PC-3 (cell line): Measurements from ENCODE around the gene CELF2. TPM values are rescaled to one million over a fixed set of nuclear protein-coding genes. Genes with fewer than 3 reads are reported as not detected.

ENCODE experiments used
- ATAC-seq: fragments of 200-7000 bp; cut with Tn5 transposase; 2 replicates; pipeline ENCODE4 v1.9.1; 2020; ENCODE audit warnings: mild to moderate bottlenecking, moderate library complexity
- BruUV-seq: library from RNA; stranded (reverse); fragments of 400-500 nt; replicated peaks from 2 replicates; lab custom pipeline; 2021; lab: Mats Ljungman, UMichigan
- CTCF ChIA-PET: fragments of 300-600 bp; sonication (Branson Sonifier 250); formaldehyde crosslinking; loops from one replicate; lab custom pipeline; 2022; ENCODE audit warnings: antibody characterized with exemption; lab: Charles Lee
- POLR2A ChIA-PET: fragments of 300-600 bp; sonication (Branson Sonifier 250); formaldehyde crosslinking; loops from one replicate; lab custom pipeline; 2022; ENCODE audit warnings: antibody characterized with exemption; ENCODE audit not compliant: unreplicated experiment; lab: Charles Lee
- DNase-seq: peaks from one replicate; pipeline ENCODE4 v3.0.0-alpha.2; 2015
- H2AFZ ChIP-seq: fragments of 300-600 bp; sonication (generic); 2 replicates; pipeline ENCODE4 v1.6.0; 2016; ENCODE audit warnings: antibody characterized with exemption, low read length
- H3F3A ChIP-seq: fragments of 300-600 bp; sonication (generic); one replicate; pipeline ENCODE4 v1.6.0; 2017; ENCODE audit warnings: antibody characterized with exemption, low read length, control low read depth, mild to moderate bottlenecking; ENCODE audit not compliant: unreplicated experiment
- H3K27ac ChIP-seq: fragments of 300-600 bp; sonication (generic); 2 replicates; pipeline ENCODE4 v1.5.1; 2016; ENCODE audit warnings: mild to moderate bottlenecking, low read length
- H3K27me3 ChIP-seq: fragments of 300-600 bp; sonication (generic); 2 replicates; pipeline ENCODE4 v1.6.1; 2016; ENCODE audit warnings: low read length, mixed read lengths
- H3K36me3 ChIP-seq: fragments of 300-600 bp; sonication (generic); 2 replicates; pipeline ENCODE4 v1.6.1; 2016; ENCODE audit warnings: low read depth, mixed run types, low read length, mixed read lengths
- H3K4me1 ChIP-seq: fragments of 300-600 bp; sonication (generic); 2 replicates; pipeline ENCODE4 v1.5.1; 2016; ENCODE audit warnings: low read length; ENCODE audit not compliant: insufficient read depth
- H3K4me2 ChIP-seq: fragments of 300-600 bp; sonication (generic); 2 replicates; pipeline ENCODE4 v1.6.0; 2016; ENCODE audit warnings: low read length
- H3K4me3 ChIP-seq: fragments of 300-600 bp; sonication (generic); 2 replicates; pipeline ENCODE4 v1.5.1; 2016; ENCODE audit warnings: mild to moderate bottlenecking, low read length, mixed read lengths
- H3K79me2 ChIP-seq: fragments of 300-600 bp; sonication (generic); 2 replicates; pipeline ENCODE4 v1.6.1; 2017; ENCODE audit warnings: low read length, mixed read lengths
- H3K9ac ChIP-seq: fragments of 300-600 bp; sonication (generic); 2 replicates; pipeline ENCODE4 v1.6.0; 2016; ENCODE audit warnings: mild to moderate bottlenecking, low read length
- H3K9me2 ChIP-seq: fragments of 300-600 bp; sonication (generic); replicated peaks from 2 replicates; pipeline ENCODE4 v1.6.1; 2016; ENCODE audit warnings: mixed run types, low read length, mixed read lengths
- H3K9me3 ChIP-seq: fragments of 300-600 bp; sonication (generic); 2 replicates; pipeline ENCODE4 v1.6.1; 2016; ENCODE audit warnings: low read length, mixed read lengths
- H4K20me1 ChIP-seq: fragments of 300-600 bp; sonication (generic); 2 replicates; pipeline ENCODE4 v1.6.1; 2016; ENCODE audit warnings: low read length, mixed read lengths
- CTCF ChIP-seq: fragments of 300-600 bp; sonication (generic); conservative IDR thresholded peaks from 2 replicates; pipeline ENCODE4 v1.5.1; 2017; ENCODE audit warnings: antibody characterized with exemption, low read depth, mild to moderate bottlenecking, low read length
- EZH2 ChIP-seq: fragments of 300-600 bp; sonication (generic); IDR thresholded peaks from one replicate; pipeline ENCODE4 v1.6.1; 2017; ENCODE audit warnings: antibody characterized with exemption, mild to moderate bottlenecking, low read length; ENCODE audit not compliant: unreplicated experiment
- EZH2phosphoT487 ChIP-seq: fragments of 300-600 bp; sonication (generic); IDR thresholded peaks from 2 replicates; pipeline ENCODE4 v1.6.1; 2018; ENCODE audit warnings: mild to moderate bottlenecking, antibody characterized with exemption, low read length, borderline replicate concordance
- intact Hi-C: fragments of 100-400 bp; cut with micrococcal nuclease; formaldehyde crosslinking; loops from 2 replicates; pipeline ENCODE4 v1.9.0; 2023
- total RNA-seq: library from RNA; depleted of rRNA; stranded (reverse); fragments of >200 nt; gene quantifications from 2 replicates; pipeline ENCODE4 v1.2.3, GENCODE V29; 2014

The CELF2 gene
- total RNA-seq, 1 experiment from 2014 or later: not detected

- Histone ChIP-seq H4K20me1 (no peaks in the 10 kb centered on the region), H3K79me2 (no peaks in the 10 kb centered on the region), H3K9me2 (no peaks in the 10 kb centered on the region), H3K9ac (no peak overlapping the region), H3K36me3 (no peaks in the 10 kb centered on the region), H3K4me1 (no peaks in the 10 kb centered on the region), H3K27ac (no peak overlapping the region), H3K9me3 (no peaks in the 10 kb centered on the region), H2AFZ (no peak overlapping the region), H3K4me3 (no peak overlapping the region), H3K27me3 (peaks cover 43% of the 10 kb centered on the region), H3K4me2 (no peak overlapping the region), H3F3A (no peaks in the 10 kb centered on the region)
- ChIA-PET POLR2A (no interaction called here), CTCF (no interaction called here)
- TF ChIP-seq CTCF (no peak), EZH2phosphoT487 (no peak), EZH2 (no peak)
- DNase-seq: peak; percentile 3
- no TSS peak for BruUV-seq
- ATAC-seq: no peak
- intact Hi-C loops: no loop called here
Measured at GRCh38 chr10:11298116-11298515, 280.4 kb downstream of the CELF2 start.

- Histone ChIP-seq H3F3A (no peaks in the 10 kb centered on the region), H4K20me1 (no peaks in the 10 kb centered on the region), H3K9me2 (no peaks in the 10 kb centered on the region), H3K4me2 (no peak overlapping the region), H3K79me2 (no peaks in the 10 kb centered on the region), H3K4me1 (no peaks in the 10 kb centered on the region), H3K4me3 (no peak overlapping the region), H3K27me3 (peaks cover 45% of the 10 kb centered on the region), H3K9me3 (no peaks in the 10 kb centered on the region), H3K36me3 (no peaks in the 10 kb centered on the region), H3K27ac (no peak overlapping the region), H2AFZ (no peak overlapping the region), H3K9ac (no peak overlapping the region)
- no peak for TF ChIP-seq CTCF
- TF ChIP-seq EZH2: no peak
- TF ChIP-seq EZH2phosphoT487: no peak
- no TSS peak for BruUV-seq
- no peak for ATAC-seq
- ChIA-PET CTCF (no interaction called here), POLR2A (no interaction called here)
- intact Hi-C loops: no loop called here
- no peak for DNase-seq
Measured at GRCh38 chr10:11299125-11299524, 281.5 kb downstream of the CELF2 start.

- H3K36me3 ChIP-seq: no peaks in the 10 kb centered on the region
- no peak overlapping the region for H3K4me2 ChIP-seq
- ChIA-PET CTCF (no interaction called here), POLR2A (no interaction called here)
- no peaks in the 10 kb centered on the region for H3K4me1 ChIP-seq
- H4K20me1 ChIP-seq: no peaks in the 10 kb centered on the region
- peaks cover 50% of the 10 kb centered on the region for H3K27me3 ChIP-seq
- no peaks in the 10 kb centered on the region for H3K9me3 ChIP-seq
- ATAC-seq: no peak
- no peak for DNase-seq
- H3F3A ChIP-seq: no peaks in the 10 kb centered on the region
- intact Hi-C loops: no loop called here
- H3K79me2 ChIP-seq: no peaks in the 10 kb centered on the region
- no peaks in the 10 kb centered on the region for H3K9me2 ChIP-seq
- no peak overlapping the region for H3K27ac ChIP-seq
- no peak for TF ChIP-seq EZH2phosphoT487
- TF ChIP-seq CTCF: no peak
- no peak for TF ChIP-seq EZH2
- H3K9ac ChIP-seq: no peak overlapping the region
- no TSS peak for BruUV-seq
- H3K4me3 ChIP-seq: no peak overlapping the region
- no peak overlapping the region for H2AFZ ChIP-seq
Measured at GRCh38 chr10:11300026-11300425, 282.4 kb downstream of the CELF2 start.
